ENCODE results near the gene WASHC4. TPM values are rescaled to one million over a fixed set of nuclear protein-coding genes. Genes with fewer than 3 reads are reported as not detected.

Gene WASHC4
- total RNA-seq, 1 experiment from 2014 or later = 42.9 TPM

GRCh38 chr12:105107494-105108371, at the start of gene WASHC4 (continued):
- TF ChIP-seq ZNF317 (CRISPR knock-in tag; IDR thresholded peaks at IDR 0.05; ENCODE audit: borderline replicate concordance, low read depth) = peak; percentile 63; the same call in 1 of the 2 replicates
- TF ChIP-seq NFYB (CRISPR knock-in tag; conservative IDR thresholded peaks at IDR 0.05; ENCODE audit: low read depth) = peak; percentile 11; the same call in 1 of the 2 replicates
- peak; percentile 90 for TF ChIP-seq NFE2L1 (CRISPR knock-in tag; IDR thresholded peaks at IDR 0.05)
- TF ChIP-seq STAT6 (CRISPR knock-in tag; conservative IDR thresholded peaks at IDR 0.05; ENCODE audit: low read depth) = no peak
- TF ChIP-seq CDX4 (CRISPR knock-in tag; IDR thresholded peaks at IDR 0.05; ENCODE audit: borderline replicate concordance) = no peak
- TF ChIP-seq PRRX2 (CRISPR knock-in tag; IDR thresholded peaks at IDR 0.05) = peak; percentile 8; the same call in 1 of the 2 replicates
- no peak for TF ChIP-seq AR (CRISPR knock-in tag; IDR thresholded peaks at IDR 0.05)
- TF ChIP-seq, protein P1, sequence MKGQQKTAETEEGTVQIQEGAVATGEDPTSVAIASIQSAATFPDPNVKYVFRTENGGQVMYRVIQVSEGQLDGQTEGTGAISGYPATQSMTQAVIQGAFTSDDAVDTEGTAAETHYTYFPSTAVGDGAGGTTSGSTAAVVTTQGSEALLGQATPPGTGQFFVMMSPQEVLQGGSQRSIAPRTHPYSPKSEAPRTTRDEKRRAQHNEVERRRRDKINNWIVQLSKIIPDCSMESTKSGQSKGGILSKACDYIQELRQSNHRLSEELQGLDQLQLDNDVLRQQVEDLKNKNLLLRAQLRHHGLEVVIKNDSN (CRISPR knock-in tag; IDR thresholded peaks at IDR 0.05) = peak; percentile 98
- TF ChIP-seq EMX1 (CRISPR knock-in tag; IDR thresholded peaks at IDR 0.05) = no peak
- TF ChIP-seq, protein P2, sequence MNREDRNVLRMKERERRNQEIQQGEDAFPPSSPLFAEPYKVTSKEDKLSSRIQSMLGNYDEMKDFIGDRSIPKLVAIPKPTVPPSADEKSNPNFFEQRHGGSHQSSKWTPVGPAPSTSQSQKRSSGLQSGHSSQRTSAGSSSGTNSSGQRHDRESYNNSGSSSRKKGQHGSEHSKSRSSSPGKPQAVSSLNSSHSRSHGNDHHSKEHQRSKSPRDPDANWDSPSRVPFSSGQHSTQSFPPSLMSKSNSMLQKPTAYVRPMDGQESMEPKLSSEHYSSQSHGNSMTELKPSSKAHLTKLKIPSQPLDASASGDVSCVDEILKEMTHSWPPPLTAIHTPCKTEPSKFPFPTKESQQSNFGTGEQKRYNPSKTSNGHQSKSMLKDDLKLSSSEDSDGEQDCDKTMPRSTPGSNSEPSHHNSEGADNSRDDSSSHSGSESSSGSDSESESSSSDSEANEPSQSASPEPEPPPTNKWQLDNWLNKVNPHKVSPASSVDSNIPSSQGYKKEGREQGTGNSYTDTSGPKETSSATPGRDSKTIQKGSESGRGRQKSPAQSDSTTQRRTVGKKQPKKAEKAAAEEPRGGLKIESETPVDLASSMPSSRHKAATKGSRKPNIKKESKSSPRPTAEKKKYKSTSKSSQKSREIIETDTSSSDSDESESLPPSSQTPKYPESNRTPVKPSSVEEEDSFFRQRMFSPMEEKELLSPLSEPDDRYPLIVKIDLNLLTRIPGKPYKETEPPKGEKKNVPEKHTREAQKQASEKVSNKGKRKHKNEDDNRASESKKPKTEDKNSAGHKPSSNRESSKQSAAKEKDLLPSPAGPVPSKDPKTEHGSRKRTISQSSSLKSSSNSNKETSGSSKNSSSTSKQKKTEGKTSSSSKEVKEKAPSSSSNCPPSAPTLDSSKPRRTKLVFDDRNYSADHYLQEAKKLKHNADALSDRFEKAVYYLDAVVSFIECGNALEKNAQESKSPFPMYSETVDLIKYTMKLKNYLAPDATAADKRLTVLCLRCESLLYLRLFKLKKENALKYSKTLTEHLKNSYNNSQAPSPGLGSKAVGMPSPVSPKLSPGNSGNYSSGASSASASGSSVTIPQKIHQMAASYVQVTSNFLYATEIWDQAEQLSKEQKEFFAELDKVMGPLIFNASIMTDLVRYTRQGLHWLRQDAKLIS (CRISPR knock-in tag; IDR thresholded peaks at IDR 0.05; ENCODE audit: borderline replicate concordance) = no peak; the same call in 1 of the 2 replicates
- TF ChIP-seq, protein P3, sequence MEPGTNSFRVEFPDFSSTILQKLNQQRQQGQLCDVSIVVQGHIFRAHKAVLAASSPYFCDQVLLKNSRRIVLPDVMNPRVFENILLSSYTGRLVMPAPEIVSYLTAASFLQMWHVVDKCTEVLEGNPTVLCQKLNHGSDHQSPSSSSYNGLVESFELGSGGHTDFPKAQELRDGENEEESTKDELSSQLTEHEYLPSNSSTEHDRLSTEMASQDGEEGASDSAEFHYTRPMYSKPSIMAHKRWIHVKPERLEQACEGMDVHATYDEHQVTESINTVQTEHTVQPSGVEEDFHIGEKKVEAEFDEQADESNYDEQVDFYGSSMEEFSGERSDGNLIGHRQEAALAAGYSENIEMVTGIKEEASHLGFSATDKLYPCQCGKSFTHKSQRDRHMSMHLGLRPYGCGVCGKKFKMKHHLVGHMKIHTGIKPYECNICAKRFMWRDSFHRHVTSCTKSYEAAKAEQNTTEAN (CRISPR knock-in tag; IDR thresholded peaks at IDR 0.05) = peak; percentile 84
- no peak for TF ChIP-seq NFATC4 (CRISPR knock-in tag; IDR thresholded peaks at IDR 0.05)
- TF ChIP-seq, protein P4, sequence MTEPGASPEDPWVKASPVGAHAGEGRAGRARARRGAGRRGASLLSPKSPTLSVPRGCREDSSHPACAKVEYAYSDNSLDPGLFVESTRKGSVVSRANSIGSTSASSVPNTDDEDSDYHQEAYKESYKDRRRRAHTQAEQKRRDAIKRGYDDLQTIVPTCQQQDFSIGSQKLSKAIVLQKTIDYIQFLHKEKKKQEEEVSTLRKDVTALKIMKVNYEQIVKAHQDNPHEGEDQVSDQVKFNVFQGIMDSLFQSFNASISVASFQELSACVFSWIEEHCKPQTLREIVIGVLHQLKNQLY (CRISPR knock-in tag; IDR thresholded peaks at IDR 0.05) = 0 out of 2 replicates have a peak, but pooled peaks have one; percentile 54
- peak; percentile 61; the same call in 1 of the 2 replicates for TF ChIP-seq CREB1 (CRISPR knock-in tag; IDR thresholded peaks at IDR 0.05)
- TF ChIP-seq CTCF (IDR thresholded peaks at IDR 0.05) = no peak
- no peak for TF ChIP-seq MXD4 (CRISPR knock-in tag; IDR thresholded peaks at IDR 0.05; ENCODE audit: borderline replicate concordance)
- peak; percentile 85; the same call in 1 of the 2 replicates for TF ChIP-seq ESRRA (CRISPR knock-in tag; IDR thresholded peaks at IDR 0.05; ENCODE audit: borderline replicate concordance)
- TF ChIP-seq ZNF281 (CRISPR knock-in tag; IDR thresholded peaks at IDR 0.05) = no peak
- 0 out of 2 replicates have a peak, but pooled peaks have one; percentile 72 for TF ChIP-seq NR3C1 (CRISPR knock-in tag; conservative IDR thresholded peaks at IDR 0.05; ENCODE audit: low read depth)
